HG03558 (cell line): ENCODE data around the gene ESYT2.
A peak's percentile ranks its signal among the peaks of the same experiment; 100 is the strongest.
"Not testable (repeated sequence)": the region's sequence is repeated elsewhere in the genome, so short reads cannot be mapped to it uniquely, and the experiment has no call there.

Experiments
- ATAC-seq: cut with Tn5 transposase; IDR thresholded peaks from one replicate; pipeline ENCODE4 v1.9.1; 2021; ENCODE audit warnings: moderate number of reproducible peaks; ENCODE audit not compliant: unreplicated experiment; ENCODE audit errors: extremely low read depth

Gene ESYT2

DNA sequence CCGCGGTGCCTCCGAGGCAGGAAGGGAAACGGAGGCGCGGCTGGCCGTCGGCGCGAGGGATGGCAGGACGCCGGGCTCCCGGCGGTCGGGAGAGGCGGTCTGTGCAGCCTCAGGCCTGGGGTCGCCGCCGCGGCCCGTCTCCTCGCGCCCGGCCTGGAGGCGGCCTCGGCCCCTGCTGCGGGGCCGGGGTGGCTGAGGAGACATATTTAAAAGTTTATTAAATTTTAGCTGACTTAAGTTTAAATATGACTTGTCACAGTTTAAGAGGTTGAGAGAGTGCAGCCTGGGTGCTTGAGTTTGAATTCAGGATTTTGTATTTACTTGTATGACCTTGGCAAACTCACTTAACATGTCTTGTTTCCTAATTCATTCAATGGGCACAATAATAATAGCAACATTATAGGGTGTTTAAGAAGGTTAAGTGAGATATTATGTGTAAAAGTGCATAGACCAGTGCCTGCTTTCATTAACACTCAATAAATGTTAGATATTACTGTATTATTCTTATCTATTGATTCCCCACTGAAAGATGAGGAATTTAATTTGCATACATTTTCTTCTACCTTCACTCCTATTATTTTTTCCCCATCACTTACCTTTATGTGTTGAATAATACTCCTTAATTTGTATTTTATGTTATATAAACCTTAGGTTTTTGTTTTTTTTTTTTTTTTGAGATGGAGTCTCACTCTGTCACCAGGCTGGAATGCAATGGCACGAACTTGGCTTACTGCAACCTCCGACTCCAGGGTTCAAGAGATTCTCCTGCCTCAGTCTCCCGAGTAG lies 27.8 kb upstream of the ESYT2 start:
- peak; percentile 10 for ATAC-seq

DNA sequence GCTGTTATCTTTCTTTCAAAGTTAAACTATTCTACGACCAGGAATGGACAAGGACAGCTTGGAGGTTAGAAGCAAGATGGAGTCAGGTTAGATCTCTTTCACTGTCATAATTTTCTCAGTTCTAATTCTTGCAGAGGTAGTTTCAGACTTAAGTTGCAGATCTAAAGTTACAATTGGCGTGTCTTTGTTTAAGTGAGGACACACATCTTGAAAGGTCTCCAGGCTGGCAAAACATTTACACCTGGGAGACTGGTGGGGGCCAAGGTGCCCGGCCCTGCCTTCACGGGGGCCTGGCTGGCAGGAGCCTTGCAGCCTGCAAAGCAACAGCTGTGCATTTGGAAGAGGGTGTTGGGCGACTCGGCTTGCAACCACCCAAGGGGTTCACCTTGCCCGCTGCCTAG lies 25.4 kb upstream of the ESYT2 start:
- no peak for ATAC-seq

DNA sequence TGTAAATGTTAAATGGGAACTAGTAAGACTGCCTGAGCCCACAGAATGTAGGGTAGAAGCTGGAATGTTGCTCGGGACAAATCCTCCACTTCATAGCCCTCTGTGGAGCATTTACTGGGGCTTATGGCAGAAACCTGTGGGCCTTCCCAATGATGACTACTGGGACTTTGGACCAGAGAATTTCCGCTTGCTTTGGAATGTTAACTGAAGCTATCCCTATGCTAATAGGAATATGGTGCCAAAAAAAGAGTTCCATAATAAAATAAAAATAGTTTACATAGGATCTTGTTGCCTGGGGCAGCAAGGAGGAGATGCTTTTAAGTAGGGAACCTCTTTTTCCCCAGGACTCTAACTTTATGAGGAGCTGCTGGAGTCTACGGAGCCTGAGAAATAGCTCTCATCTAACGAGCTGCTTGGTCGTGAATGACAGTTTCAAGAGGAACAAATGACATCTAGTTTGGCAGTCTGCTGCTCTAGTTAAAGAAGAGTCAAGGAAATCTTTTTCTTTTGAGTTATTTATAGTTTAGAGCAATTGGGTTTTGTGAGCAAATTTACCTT lies 21.3 kb upstream of the ESYT2 start:
- no peak for ATAC-seq

DNA sequence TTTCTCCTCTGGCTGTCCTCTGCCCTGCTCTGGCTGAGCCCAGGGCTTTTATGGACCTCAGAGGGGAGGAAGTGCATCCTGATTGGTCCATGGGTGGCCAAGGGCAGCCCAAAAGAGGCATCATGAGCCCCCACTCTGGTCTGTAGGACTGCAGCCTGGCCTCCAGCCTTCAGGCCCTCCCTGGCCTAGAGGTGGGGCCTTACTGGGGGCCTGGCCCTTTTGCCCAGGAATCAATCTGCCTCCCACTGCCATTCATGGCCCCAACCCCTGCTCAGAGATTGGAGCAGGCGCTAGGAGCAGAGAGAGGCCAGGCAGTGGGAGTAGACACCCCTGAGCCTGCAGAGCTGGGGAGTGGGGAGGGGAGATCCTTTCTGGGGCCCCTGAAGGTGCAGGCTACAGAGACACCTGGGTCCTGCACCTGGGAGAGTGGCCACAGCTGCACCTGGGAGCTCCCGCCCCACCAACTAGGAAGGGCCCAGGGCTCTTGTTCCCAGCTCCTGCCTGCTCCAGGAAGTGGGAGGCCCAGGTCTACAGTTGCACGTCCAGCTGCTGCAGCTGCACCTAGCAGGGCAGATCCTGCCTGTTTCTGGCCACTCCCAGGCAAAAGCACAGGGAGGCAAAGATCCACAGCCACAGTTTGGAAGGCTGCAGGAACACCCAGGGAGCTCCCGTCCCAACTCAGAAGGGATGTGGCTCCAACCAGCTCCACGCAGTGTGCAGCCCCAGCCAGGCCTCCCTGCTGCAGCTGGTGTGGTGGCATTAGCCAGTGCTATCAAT lies 20.6 kb upstream of the ESYT2 start:
- no peak for ATAC-seq

DNA sequence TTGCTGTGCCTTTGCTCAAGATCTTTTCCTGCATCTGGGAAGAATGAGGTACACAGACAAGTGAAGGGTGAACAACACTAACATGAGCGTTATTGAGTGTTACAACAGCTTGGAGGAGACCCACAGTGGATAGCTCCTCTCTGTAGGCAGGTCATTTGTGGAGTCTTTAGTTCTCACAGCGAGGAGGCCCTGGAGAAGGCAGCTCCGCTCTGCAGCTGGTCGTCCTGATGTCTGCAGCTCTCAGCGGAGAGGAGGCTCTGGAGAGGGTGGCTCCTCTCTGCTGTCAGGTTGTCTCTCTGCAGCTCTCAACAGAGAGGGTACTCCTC lies 20.1 kb upstream of the ESYT2 start:
- ATAC-seq: no peak

DNA sequence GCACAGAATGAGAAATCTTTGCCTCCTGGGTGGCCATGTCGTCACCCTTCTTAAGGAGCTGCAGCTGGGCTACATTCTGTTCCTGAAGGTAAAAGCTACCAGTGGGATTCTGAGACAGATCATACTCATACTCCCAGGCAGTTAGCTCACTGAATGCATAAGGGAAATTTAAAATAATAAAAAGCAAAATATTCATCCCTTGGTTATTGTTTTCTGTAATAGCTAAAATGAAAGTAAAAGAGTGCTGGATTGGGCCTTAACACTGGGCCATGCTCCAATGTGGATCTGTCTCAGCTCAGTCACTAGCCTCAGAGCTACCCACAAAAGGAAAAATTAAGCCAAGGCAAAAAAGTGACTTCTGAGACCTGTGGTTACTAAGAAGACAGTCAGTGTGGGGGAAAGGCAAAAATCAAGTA lies 18.1 kb upstream of the ESYT2 start:
- no peak for ATAC-seq

DNA sequence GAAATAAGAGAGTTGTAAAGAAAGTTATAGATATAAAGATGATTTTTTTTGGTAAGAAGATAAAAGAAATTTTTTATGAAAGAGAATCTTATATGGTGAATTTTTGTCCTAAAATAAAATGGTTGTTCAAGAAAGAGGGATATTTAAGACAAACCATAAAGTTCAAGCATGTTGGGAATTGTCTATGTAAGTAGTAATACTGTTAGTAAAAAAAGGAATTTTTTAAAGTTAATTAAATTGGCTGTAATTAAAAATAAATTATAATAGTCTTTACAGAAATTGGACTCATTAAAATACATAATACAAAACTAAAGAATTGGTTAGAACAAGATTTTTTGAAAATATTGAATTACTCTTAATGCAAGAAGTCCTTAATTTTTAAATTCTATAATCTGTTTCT lies 17.0 kb upstream of the ESYT2 start:
- ATAC-seq: no peak

DNA sequence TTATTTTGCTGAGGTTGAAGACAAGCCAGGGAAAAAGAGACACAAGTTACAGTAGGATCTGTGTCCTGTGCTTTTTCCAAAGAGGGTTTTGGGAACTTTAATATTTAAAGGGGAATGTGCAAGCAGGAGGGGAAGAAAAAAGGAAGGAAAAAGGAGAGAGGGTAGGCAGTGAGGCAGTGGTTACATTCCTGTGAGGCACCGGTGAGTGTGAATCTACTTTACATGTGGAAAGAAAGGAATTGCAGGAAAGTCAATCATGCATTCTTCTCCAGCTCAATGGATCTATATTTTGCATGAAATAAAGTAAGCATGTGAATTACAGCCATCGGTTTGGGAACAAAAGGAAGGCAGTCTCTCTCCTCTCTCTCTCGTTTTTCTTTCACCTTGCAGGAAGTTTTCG lies 14.5 kb upstream of the ESYT2 start:
- no peak for ATAC-seq

DNA sequence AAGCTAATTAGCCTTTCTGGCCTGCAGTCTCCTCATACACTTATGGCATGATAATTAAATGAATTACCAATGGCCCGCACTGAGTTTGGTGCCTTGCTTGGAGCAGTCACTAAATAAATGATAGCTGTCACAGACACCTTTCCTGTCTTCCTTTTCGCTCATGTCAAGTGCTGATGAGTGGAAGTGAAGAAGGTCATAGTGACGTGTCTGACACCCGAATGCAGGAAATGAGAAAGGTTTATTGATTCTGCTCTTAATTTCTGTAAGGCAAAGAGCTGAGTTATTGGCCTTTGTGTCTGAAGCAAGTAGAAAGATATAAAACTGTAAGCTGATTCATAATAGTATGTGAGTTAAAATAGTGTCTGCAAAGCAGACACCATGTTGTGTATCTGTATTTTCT lies 13.2 kb upstream of the ESYT2 start:
- no peak for ATAC-seq

DNA sequence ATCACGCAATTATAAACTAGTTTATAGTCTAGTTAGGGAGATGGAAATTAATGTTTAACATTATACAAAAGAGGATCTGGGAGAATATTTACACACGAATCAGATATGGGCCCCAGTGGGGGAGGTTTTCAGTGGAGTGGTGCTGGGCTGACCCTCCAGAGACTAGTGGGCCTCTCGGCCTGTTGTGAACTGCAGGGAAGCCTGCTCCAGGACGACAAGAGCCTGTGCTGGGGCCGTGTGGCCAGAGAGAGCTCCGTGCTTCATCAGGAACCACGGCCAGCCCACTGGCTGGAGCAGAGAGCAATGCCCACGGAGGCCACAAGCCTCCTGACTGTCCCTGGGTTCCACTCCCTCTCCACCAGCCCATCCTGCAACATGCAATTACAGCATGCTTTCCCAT lies 11.3 kb upstream of the ESYT2 start:
- ATAC-seq: no peak

DNA sequence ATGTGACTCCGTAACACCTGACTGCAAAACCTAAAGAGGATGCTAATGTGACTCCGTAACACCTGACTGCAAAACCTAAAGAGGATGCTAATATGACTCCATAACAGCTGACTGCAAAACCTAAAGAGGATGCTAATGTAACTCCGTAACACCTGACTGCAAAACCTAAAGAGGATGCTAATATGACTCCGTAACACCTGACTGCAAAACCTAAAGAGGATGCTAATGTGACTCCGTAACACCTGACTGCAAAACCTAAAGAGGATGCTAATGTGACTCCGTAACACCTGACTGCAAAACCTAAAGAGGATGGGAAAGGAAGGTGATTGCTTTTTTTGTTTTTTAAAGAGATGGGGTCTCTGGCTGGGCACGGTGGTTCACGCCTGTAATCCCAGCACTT lies 9.9 kb upstream of the ESYT2 start:
- ATAC-seq: not testable (repeated sequence)

DNA sequence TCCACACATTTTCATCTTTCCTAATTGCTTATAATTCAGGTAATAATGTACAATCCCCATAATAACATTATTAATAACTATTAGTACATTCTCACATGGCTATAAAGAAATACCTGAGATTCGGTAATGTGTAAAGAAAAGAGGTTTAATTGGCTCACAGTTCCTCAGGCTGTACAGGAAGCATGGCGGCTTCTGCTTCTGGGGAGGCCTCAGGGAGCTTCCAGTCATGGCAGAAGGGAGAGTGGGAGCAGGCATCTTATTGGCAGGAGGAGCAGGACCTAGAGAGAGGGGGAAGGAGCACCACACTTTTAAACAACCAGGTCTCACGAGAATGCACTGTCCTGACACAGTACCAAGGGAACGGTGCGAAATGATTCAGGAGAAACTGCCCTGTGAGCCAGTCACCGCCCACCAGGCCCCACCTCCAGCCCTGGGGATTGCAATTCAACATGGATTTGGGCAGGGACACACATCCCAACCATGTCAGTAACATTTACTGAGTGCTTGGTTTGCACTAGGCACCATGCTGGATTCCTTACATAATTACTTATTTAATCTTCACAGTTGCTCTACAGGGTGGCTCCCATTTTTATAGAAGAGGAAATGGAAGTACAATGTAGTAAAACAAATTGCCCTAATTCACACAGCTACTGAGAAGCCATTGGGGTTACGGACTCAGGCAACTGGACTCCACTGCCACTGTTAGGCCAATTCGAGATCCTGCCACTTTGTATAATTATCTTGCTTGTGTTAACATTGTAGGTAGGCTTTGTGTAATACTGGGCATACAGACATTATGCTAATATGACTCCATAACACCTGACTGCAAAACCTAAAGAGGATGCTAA lies 8.7 kb upstream of the ESYT2 start:
- ATAC-seq: no peak

DNA sequence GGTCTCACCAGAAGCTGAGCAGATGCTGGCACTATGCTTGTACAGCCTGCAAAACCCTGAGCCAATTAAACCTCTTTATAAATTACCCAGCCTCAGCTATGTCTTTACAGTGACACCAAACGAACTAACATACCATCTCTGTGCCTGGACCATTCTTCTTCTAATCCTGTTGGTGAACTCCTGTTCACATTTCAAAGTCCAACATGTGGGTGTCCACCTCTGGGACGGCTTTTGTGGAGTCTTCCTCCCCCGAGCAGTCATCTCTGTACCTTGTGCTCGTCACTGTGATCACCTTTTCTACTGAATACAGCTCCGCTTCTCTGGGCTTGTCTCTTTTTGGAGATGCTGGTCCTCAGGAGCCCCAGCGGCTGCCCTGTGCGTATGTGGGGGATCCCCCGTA lies 7.4 kb upstream of the ESYT2 start:
- no peak for ATAC-seq

DNA sequence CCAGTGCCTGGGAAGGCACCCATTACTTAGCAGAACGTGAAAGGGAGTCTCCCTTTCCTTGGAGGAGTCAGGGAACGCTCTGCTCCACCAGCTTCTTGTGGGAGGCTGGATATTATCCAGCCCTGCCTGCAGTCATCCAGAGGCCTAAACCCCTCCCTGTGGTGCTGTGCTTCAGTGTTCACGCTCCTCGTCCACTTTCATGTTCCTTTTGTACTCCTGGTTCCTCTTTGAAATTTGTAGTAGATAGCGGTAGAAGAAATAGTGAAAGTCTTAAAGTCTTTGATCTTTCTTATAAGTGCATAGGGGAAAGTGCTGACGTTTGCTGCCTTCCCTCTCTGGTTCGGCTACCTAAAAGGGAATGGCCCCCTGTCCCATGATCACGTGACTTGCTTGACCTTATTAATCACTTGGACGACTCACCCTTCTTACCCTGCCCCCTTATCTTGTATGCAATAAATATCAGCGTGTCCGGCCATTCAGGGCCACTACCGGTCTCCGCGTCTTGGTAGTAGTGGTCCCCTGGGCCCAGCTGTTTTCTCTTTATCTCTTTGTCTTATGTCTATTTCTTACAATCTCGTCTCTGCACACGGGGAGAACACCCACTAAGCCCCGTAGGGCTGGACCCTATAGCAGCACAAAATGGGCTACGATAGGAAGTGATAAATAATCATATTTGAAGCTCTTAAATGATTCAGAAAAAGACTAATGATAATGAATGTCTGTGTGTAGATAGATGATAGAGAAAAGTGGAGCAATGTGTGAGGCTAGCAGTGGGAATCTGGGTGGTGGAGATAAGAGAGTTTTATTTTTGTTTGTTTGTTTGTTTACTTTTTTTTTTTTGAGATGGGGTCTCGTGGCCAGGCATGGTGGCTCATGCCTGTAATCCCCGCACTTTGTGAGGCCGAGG lies 5.8 kb upstream of the ESYT2 start:
- ATAC-seq: no peak

DNA sequence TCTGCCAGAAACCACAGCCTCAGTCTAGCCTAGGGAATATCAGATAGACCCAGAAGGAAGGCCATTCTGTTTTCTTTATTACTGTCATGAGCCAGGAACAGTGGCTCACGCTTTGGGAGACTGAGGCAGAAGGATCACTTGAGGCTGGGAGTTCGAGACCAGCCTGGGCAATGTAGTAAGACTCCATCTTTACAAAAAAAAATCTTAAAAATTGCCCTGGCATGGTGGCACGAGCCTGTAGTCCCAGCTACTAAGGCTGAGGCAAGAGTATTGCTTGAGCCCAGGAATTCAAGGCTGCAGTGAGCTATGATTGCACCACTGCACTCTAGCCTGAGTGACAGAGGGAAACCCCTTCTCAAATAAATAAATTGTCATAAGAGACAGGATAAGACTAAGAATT lies 3.7 kb upstream of the ESYT2 start:
- no peak for ATAC-seq

DNA sequence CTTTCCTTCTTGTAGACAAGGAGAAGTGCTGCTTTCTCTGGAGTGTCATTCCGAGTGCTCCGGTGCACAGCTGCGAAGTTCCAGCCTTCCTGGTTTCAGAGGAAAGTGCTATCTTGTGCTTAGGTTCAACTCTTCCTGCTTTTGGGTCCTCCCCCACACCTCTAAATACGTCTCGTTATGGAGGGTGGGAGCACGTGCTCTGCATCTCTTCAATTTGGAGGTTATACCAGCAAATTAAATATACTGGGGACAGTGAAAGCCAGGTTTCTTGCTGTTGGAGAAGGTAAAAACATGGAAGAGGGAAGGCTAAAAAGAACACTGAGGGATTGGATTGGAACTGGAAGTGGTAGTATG lies 2.4 kb upstream of the ESYT2 start:
- ATAC-seq: no peak

DNA sequence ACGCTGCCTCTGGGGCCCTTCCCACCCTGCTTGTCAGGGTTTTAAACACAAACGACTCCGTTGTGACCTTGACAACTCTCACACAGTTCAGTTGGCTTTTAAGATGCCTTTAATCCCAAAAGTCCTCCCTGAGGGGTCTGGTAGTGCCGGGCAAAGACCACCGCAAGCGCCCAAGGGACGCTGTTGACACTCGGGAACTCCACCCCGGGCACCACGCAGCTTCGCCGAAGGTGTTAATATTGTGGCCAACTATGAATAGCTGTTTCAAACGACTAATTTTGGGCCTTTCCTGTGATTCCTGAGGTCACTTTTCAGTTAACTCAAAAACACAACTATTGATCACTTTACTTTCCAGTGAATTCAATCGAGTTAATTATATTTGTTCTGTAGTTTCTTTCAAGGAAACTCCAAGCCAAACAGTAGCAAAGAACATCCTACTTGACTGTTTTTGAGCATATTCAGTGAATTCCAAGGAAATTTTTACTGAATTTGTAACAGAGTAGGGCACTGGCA lies 958 bp upstream of the ESYT2 start:
- ATAC-seq: no peak

DNA sequence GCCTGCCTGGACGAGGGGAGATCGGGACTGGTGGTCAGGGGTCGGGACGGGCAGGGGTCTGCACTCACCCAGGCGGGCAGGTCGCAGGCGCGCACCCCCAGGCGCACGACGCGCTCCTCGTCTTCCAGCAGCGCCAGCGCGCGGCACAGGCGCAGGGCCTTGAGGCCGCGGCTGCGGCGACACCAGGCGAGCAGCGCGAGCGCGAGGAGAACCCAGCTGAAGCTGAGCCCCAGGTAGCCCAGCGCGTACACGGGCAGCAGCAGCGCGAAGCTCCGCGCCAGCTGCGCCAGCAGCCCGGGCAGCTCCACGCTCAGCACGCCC lies 328 bp downstream of the ESYT2 start:
- peak; percentile 36 for ATAC-seq

DNA sequence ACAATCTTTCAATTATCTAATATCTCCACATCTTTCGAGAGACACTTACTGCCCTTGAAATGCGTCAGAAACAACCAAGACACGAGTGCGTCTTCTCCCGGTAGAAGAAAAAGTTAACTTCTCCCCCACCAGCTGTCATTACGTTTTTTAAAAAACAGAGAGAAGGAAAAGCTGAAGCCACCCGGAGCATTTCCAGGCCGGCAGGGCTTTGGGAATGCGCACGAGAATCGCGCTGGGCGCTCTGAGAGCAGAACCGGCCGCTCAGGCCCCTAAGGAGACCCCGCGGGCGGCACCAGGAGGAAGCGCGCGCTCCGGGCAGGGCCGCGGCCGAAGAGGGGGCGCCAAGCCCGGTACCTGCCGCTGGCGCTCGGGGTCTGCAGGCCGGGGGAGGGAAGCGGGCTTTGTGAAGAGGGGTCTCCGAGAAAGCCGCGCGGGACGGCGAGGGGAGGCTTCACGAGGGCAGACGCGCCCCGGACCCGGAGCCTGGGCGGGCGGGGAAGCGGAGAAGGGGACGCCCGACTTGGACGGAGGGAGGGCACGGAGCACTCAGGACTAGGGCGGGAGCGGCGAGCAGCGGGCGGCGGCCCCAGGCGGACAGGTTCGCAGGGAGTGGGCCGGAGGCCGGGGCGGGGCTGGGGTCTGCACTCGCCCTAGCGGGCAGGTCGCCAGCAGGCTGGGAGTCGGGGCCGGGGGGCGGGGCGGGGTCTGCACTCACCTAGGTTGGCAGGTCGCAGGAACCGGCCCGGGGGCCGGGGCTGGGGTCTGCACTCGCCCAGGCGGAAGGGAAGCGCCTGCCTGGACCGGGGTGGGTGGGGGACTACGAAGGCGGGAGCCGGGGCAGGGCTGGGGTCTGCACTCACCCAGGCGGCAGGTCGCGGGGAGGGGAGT lies 932 bp downstream of the ESYT2 start:
- ATAC-seq: no peak
